K562 (cell line): ENCODE data around the gene UQCC5. TPM values are rescaled to one million over a fixed set of nuclear protein-coding genes. Genes with fewer than 3 reads are reported as not detected.

ENCODE experiments used
- ATAC-seq: fragments of 200-7000 bp; cut with Tn5 transposase; 3 replicates; pipeline ENCODE4 v1.9.1; 2020; ENCODE audit warnings: moderate library complexity
- BruUV-seq: library from RNA; stranded (reverse); fragments of 400-500 nt; replicated peaks from 2 replicates; lab custom pipeline; 2021; lab: Mats Ljungman, UMichigan
- CTCF ChIA-PET: fragments of 300-600 bp; formaldehyde crosslinking; extraction: SDS; loops from one replicate; lab custom pipeline; 2021; ENCODE audit warnings: low intra/inter-chr PET ratio; lab: Yijun Ruan, JAX
- POLR2A ChIA-PET: fragments of 300-600, 350-650 bp; sonication (Branson Sonifier 250); formaldehyde crosslinking; extraction: SDS; loops from one replicate; lab custom pipeline; 2021; ENCODE audit warnings: antibody characterized with exemption, inconsistent platforms; lab: Yijun Ruan, JAX
- DNase-seq, 4 experiments: peaks; one replicate each; pipeline versions ENCODE4 v3.0.0 to v3.0.0-alpha.2; 2011 to 2018; ENCODE audit warnings: low spot score in 3 of 4, mixed read lengths in 3 of 4; ENCODE audit errors: extremely low read depth in 1 of 4
- FAIRE-seq: peaks from 2 replicates; lab custom pipeline; 2011; peaks lifted over from hg19 to GRCh38; lab: Jason Lieb, UNC
- H2AFZ ChIP-seq: 2 replicates; pipeline ENCODE4 v1.6.0; 2011; ENCODE audit warnings: low read depth, low read length, control low read depth, inconsistent platforms
- H3K27ac ChIP-seq: fragments of 200-600 bp; 3 replicates; pipeline ENCODE4 v1.8.0; 2011; ENCODE audit warnings: low read depth, mild to moderate bottlenecking, control low read depth, inconsistent platforms, low read length, moderate library complexity, mixed read lengths; ENCODE audit errors: extremely low read depth
- H3K27me3 ChIP-seq, 2 experiments: fragments of 300-600 bp in 1 of 2; 2 replicates in 1 of 2; 3 replicates in 1 of 2; pipeline versions ENCODE4 v1.6.0 to v1.8.0; 2011; ENCODE audit warnings: inconsistent platforms in 2 of 2, low read length in 2 of 2, mild to moderate bottlenecking in 1 of 2, mixed read lengths in 1 of 2, moderate library complexity in 1 of 2; ENCODE audit not compliant: control insufficient read depth in 2 of 2, insufficient read depth in 2 of 2
- H3K36me3 ChIP-seq: fragments of 300-600 bp; 3 replicates; pipeline ENCODE4 v1.8.0; 2011; ENCODE audit warnings: mild to moderate bottlenecking, low read length, inconsistent platforms; ENCODE audit not compliant: control insufficient read depth, insufficient read depth
- H3K4me1 ChIP-seq, 2 experiments: fragments of 200-600 bp in 1 of 2; replicated peaks in 1 of 2; 2 replicates in 1 of 2; 3 replicates in 1 of 2; pipeline versions ENCODE4 v1.5.1 to v1.8.0; 2011; ENCODE audit warnings: inconsistent platforms in 2 of 2, low read length in 2 of 2, mild to moderate bottlenecking in 1 of 2, mixed read lengths in 1 of 2, moderate library complexity in 1 of 2; ENCODE audit not compliant: control insufficient read depth in 2 of 2, insufficient read depth in 2 of 2
- H3K4me2 ChIP-seq: 2 replicates; pipeline ENCODE4 v1.6.1; 2011; ENCODE audit warnings: low read length, control low read depth, inconsistent platforms, mixed read lengths; ENCODE audit not compliant: insufficient read depth
- H3K4me3 ChIP-seq: fragments of 200-600 bp; sonication (generic), shearing (Covaris generic); 2 replicates; pipeline ENCODE4 v1.5.1; 2016; ENCODE audit warnings: control low read depth, inconsistent platforms
- H3K79me2 ChIP-seq: fragments of 200-600 bp; 3 replicates; pipeline ENCODE4 v1.8.0; 2011; ENCODE audit warnings: low read length, inconsistent platforms; ENCODE audit not compliant: control insufficient read depth, insufficient read depth
- H3K9ac ChIP-seq, 2 experiments: 2 replicates each; pipeline versions ENCODE4 v1.6.0 to v1.6.1; 2011; ENCODE audit warnings: low read depth in 2 of 2, low read length in 2 of 2, control low read depth in 1 of 2, inconsistent platforms in 1 of 2, mild to moderate bottlenecking in 1 of 2, mixed read lengths in 1 of 2; ENCODE audit not compliant: insufficient read depth in 1 of 2
- H3K9me1 ChIP-seq: one replicate; pipeline ENCODE4 v1.6.0; 2011; ENCODE audit warnings: inconsistent platforms, mild to moderate bottlenecking, low read length, moderate library complexity; ENCODE audit not compliant: control insufficient read depth, insufficient read depth
- H3K9me3 ChIP-seq: replicated peaks from 2 replicates; pipeline ENCODE4 v1.5.1; 2011; ENCODE audit warnings: low read depth, low read length, inconsistent platforms; ENCODE audit not compliant: control insufficient read depth, insufficient read depth
- H4K20me1 ChIP-seq: replicated peaks from 2 replicates; pipeline ENCODE4 v1.6.1; 2011; ENCODE audit warnings: low read length, inconsistent platforms, mixed read lengths; ENCODE audit not compliant: control insufficient read depth, insufficient read depth
- BRCA1 ChIP-seq, 2 experiments: fragments of 450-650 bp in 1 of 2; sonication (generic) in 1 of 2; formaldehyde crosslinking in 1 of 2; IDR thresholded peaks; 2 replicates each; pipeline versions ENCODE4 v1.5.0 to v1.6.1; 2017 to 2020; ENCODE audit warnings: mild to moderate bottlenecking in 1 of 2, missing genetic modification reagents in 1 of 2
- MEIS2 ChIP-seq: fragments of 450-650 bp; IDR thresholded peaks from 2 replicates; pipeline ENCODE4 v1.6.1; 2014; ENCODE audit warnings: mild to moderate bottlenecking; ENCODE audit not compliant: partially characterized antibody
- PCBP2 ChIP-seq: fragments of 200-400 bp; formaldehyde crosslinking; IDR thresholded peaks from 2 replicates; pipeline ENCODE4 v1.6.1; 2018; ENCODE audit warnings: low read length, low read depth, mild to moderate bottlenecking, moderate library complexity; ENCODE audit not compliant: poor library complexity, severe bottlenecking
- PRPF4 ChIP-seq: fragments of 200-400 bp; formaldehyde crosslinking; IDR thresholded peaks from one replicate; pipeline ENCODE4 v1.6.1; 2017; ENCODE audit warnings: low read length, low read depth, mild to moderate bottlenecking; ENCODE audit not compliant: insufficient read depth, poor library complexity, severe bottlenecking
- ZFX ChIP-seq: sonication (generic); formaldehyde crosslinking; IDR thresholded peaks from 2 replicates; pipeline ENCODE4 v1.8.0; 2022; ENCODE audit warnings: mild to moderate bottlenecking, missing genetic modification reagents, moderate library complexity
- ZNF280B ChIP-seq: fragments of 250-450 bp; sonication (Bioruptor Pico); IDR thresholded peaks from 2 replicates; pipeline ENCODE4 v1.5.1; 2021; ENCODE audit warnings: mild to moderate bottlenecking
- WGBS: fragments of 100-300 bp; shearing (Covaris generic); methylation state at CpG from one replicate; pipeline ENCODE4 v1.1.6; 2016; ENCODE audit warnings: low coverage, mixed read lengths; ENCODE audit not compliant: insufficient coverage; ENCODE audit errors: missing lambda C conversion rate; 5-methylcytosine and 5-hydroxymethylcytosine counted together
- in situ Hi-C: fragments of 300-500 bp; cut with MboI; formaldehyde crosslinking; loops from 4 replicates; pipeline ENCODE4 v1.15.0; 2018; ENCODE audit warnings: inconsistent platforms, mixed read lengths
- intact Hi-C: fragments of 100-400 bp; cut with micrococcal nuclease; formaldehyde crosslinking; loops from 2 replicates; pipeline ENCODE4 v1.14.2; 2022
- polyA plus RNA-seq, 8 experiments: library from polyadenylated mRNA; depleted of rRNA in 4 of 8; stranded (reverse) in 5 of 8; unstranded in 3 of 8; fragments of >200 nt; fragmentation: Nextera tagmentation in 2 of 8; fragmentation: Illumina TruSeq in 1 of 8; extraction: Ambion mirVana in 2 of 8; extraction: Trizol in 1 of 8; gene quantifications; 2 replicates each; pipeline versions ENCODE4 v1.2.1 to v1.2.3, GENCODE V29; 2011 to 2014; ENCODE audit warnings: inconsistent platforms in 1 of 8, missing spikeins in 1 of 8
- total RNA-seq, 7 experiments: library from RNA; depleted of rRNA in 6 of 7; stranded (reverse); fragments of >200 nt in 6 of 7; fragmentation: Illumina TruSeq in 2 of 7; extraction: Trizol in 2 of 7; gene quantifications; 2 replicates each; pipeline versions ENCODE4 v1.2.1 to v1.2.3, GENCODE V29; 2011 to 2021; ENCODE audit warnings: low replicate concordance in 1 of 7
- TF ChIP-seq, protein P1 (sequence below), 2 experiments: IDR thresholded peaks; 2 replicates each; pipeline ENCODE4 v1.6.1; 2012; ENCODE audit warnings: improper control_type of control experiment in 2 of 2, low read depth in 2 of 2, low read length in 2 of 2, borderline replicate concordance in 1 of 2

UQCC5 gene
- total and polyA plus RNA-seq, 9 of the 15 experiments (the other 6 are each of a cell fraction or from before 2014, with no cell fraction given): 10.2 to 55.4 (median 33.8) TPM

- H3K4me2 ChIP-seq: peak overlapping the region; percentile 78
- 44% methylated on average over 9 of the region's 14 CpGs for WGBS
- DNase-seq: no peak
- intact Hi-C loops (no loop called here), in situ Hi-C loops (no loop called here)
- TF ChIP-seq ZNF280B (CRISPR knock-in tag) (no peak), ZFX (CRISPR knock-in tag) (peak; percentile 1; the same call in 1 of the 2 replicates), PRPF4 (no peak), PCBP2 (no peak), MEIS2 (peak; percentile 2), BRCA1 (IDR thresholded peaks at IDR 0.05) (no peak), BRCA1 (CRISPR knock-in tag; IDR thresholded peaks at IDR 0.05) (0 out of 2 replicates have a peak, but pooled peaks have one; percentile 39)
- TF ChIP-seq, protein P1, sequence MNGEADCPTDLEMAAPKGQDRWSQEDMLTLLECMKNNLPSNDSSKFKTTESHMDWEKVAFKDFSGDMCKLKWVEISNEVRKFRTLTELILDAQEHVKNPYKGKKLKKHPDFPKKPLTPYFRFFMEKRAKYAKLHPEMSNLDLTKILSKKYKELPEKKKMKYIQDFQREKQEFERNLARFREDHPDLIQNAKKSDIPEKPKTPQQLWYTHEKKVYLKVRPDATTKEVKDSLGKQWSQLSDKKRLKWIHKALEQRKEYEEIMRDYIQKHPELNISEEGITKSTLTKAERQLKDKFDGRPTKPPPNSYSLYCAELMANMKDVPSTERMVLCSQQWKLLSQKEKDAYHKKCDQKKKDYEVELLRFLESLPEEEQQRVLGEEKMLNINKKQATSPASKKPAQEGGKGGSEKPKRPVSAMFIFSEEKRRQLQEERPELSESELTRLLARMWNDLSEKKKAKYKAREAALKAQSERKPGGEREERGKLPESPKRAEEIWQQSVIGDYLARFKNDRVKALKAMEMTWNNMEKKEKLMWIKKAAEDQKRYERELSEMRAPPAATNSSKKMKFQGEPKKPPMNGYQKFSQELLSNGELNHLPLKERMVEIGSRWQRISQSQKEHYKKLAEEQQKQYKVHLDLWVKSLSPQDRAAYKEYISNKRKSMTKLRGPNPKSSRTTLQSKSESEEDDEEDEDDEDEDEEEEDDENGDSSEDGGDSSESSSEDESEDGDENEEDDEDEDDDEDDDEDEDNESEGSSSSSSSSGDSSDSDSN (IDR thresholded peaks at IDR 0.05; ENCODE audit: borderline replicate concordance in 1 of 2, low read depth in 2 of 2, low read length in 2 of 2): no peak
- peaks cover 52% of the 10 kb centered on the region; the same call in 2 of the 3 replicates for H3K36me3 ChIP-seq
- CTCF ChIA-PET: no interaction called here
- H3K4me1 ChIP-seq: peaks cover 25 to 56% of the 10 kb centered on the region in 2 experiments
- H3K9ac ChIP-seq: peak overlapping the region; percentile 82 to 92
- H3K4me3 ChIP-seq: peak overlapping the region; percentile 75
- no peak overlapping the region for H2AFZ ChIP-seq
- BruUV-seq: TSS peak; percentile 71
- H4K20me1 ChIP-seq: peaks cover 12% of the 10 kb centered on the region; the same call in 1 of the 2 replicates
- no peaks in the 10 kb centered on the region for H3K9me3 ChIP-seq
- FAIRE-seq: no peak
- POLR2A ChIA-PET: interaction anchor here (0.5 to 1.3 kb wide), 4 partner anchors 11 to 30 kb away, joined by 3 to 5 read pairs (median 4); no protein-coding TSS in a partner anchor
- no peaks in the 10 kb centered on the region for H3K27me3 ChIP-seq
- peaks cover 17% of the 10 kb centered on the region for H3K9me1 ChIP-seq
- H3K79me2 ChIP-seq: peaks cover 71% of the 10 kb centered on the region
- no peak for ATAC-seq
- H3K27ac ChIP-seq: peak overlapping the region; percentile 82
Observed at GRCh38 chr3:52531860-52532516, 4.4 kb upstream of the UQCC5 start.
